BLaER1 (cell line): ENCODE results near the gene NMBR.
"Not testable (repeated sequence)": the region's sequence is repeated elsewhere in the genome, so short reads cannot be mapped to it uniquely, and the experiment has no call there.

ENCODE experiments used
- H3K27ac ChIP-seq: shearing (Covaris generic); formaldehyde crosslinking; 2 replicates; pipeline ENCODE4 v1.8.1; 2022
- H3K27me3 ChIP-seq: shearing (Covaris generic); formaldehyde crosslinking; 2 replicates; pipeline ENCODE4 v1.8.1; 2022
- H3K36me3 ChIP-seq: shearing (Covaris generic); formaldehyde crosslinking; 2 replicates; pipeline ENCODE4 v1.8.1; 2022
- H3K4me1 ChIP-seq: shearing (Covaris generic); formaldehyde crosslinking; 2 replicates; pipeline ENCODE4 v1.8.1; 2022
- H3K4me2 ChIP-seq: shearing (Covaris generic); formaldehyde crosslinking; 2 replicates; pipeline ENCODE4 v1.8.1; 2022
- H3K4me3 ChIP-seq: shearing (Covaris generic); formaldehyde crosslinking; 2 replicates; pipeline ENCODE4 v1.8.1; 2022
- H3K9ac ChIP-seq: shearing (Covaris generic); formaldehyde crosslinking; 2 replicates; pipeline ENCODE4 v1.8.1; 2022
- H3K9me3 ChIP-seq: shearing (Covaris generic); formaldehyde crosslinking; 2 replicates; pipeline ENCODE4 v1.8.1; 2022
- H4K20me1 ChIP-seq: shearing (Covaris generic); formaldehyde crosslinking; 2 replicates; pipeline ENCODE4 v1.8.1; 2022
- Cebpa-rat ChIP-seq: shearing (Covaris generic); IDR thresholded peaks from 2 replicates; pipeline ENCODE4 v1.8.1; 2022

NMBR gene

GRCh38 chr6:142035890-142036289, 111.0 kb downstream of the NMBR start:
- no peak overlapping the region for H3K4me3 ChIP-seq
- H3K4me2 ChIP-seq: no peak overlapping the region
- no peaks in the 10 kb centered on the region for H4K20me1 ChIP-seq
- no peak overlapping the region for H3K27ac ChIP-seq
- H3K9ac ChIP-seq: no peak overlapping the region
- no peaks in the 10 kb centered on the region for H3K27me3 ChIP-seq
- no peaks in the 10 kb centered on the region for H3K4me1 ChIP-seq
- no peak for TF ChIP-seq Cebpa-rat
- H3K9me3 ChIP-seq: no peaks in the 10 kb centered on the region
- no peaks in the 10 kb centered on the region for H3K36me3 ChIP-seq

GRCh38 chr6:142031035-142031434, 115.9 kb downstream of the NMBR start:
- Histone ChIP-seq H3K4me1 (no peaks in the 10 kb centered on the region), H3K9me3 (no peaks in the 10 kb centered on the region), H3K27ac (no peak overlapping the region), H3K9ac (no peak overlapping the region), H3K36me3 (no peaks in the 10 kb centered on the region), H3K4me3 (no peak overlapping the region), H4K20me1 (no peaks in the 10 kb centered on the region), H3K4me2 (no peak overlapping the region), H3K27me3 (no peaks in the 10 kb centered on the region)
- TF ChIP-seq Cebpa-rat: no peak

GRCh38 chr6:142030115-142030619, 116.8 kb downstream of the NMBR start:
- no peak overlapping the region for H3K9ac ChIP-seq
- no peak overlapping the region for H3K4me2 ChIP-seq
- H3K4me3 ChIP-seq: no peak overlapping the region

GRCh38 chr6:142028527-142028926, 118.4 kb downstream of the NMBR start:
- Histone ChIP-seq H3K27me3 (no peaks in the 10 kb centered on the region), H3K4me1 (no peaks in the 10 kb centered on the region), H3K27ac (no peak overlapping the region), H4K20me1 (no peaks in the 10 kb centered on the region), H3K9me3 (no peaks in the 10 kb centered on the region), H3K36me3 (no peaks in the 10 kb centered on the region), H3K4me3 (no peak overlapping the region), H3K4me2 (no peak overlapping the region), H3K9ac (no peak overlapping the region)
- TF ChIP-seq Cebpa-rat: no peak

More at GRCh38 chr6:142030115-142030619, 116.8 kb downstream of the NMBR start:
- no peaks in the 10 kb centered on the region for H3K27me3 ChIP-seq
- no peaks in the 10 kb centered on the region for H4K20me1 ChIP-seq
- no peaks in the 10 kb centered on the region for H3K9me3 ChIP-seq
- no peak for TF ChIP-seq Cebpa-rat
- H3K27ac ChIP-seq: no peak overlapping the region
- no peaks in the 10 kb centered on the region for H3K36me3 ChIP-seq
- no peaks in the 10 kb centered on the region for H3K4me1 ChIP-seq

GRCh38 chr6:142027804-142028203, 119.1 kb downstream of the NMBR start:
- not testable (repeated sequence) for H3K27me3 ChIP-seq, H3K4me1 ChIP-seq, H3K27ac ChIP-seq, H3K36me3 ChIP-seq, H3K4me2 ChIP-seq, H3K4me3 ChIP-seq, H3K9ac ChIP-seq, H3K9me3 ChIP-seq, H4K20me1 ChIP-seq

- Histone ChIP-seq H3K36me3 (no peaks in the 10 kb centered on the region), H3K4me3 (no peak overlapping the region), H3K4me2 (no peak overlapping the region), H3K27me3 (no peaks in the 10 kb centered on the region), H3K9ac (no peak overlapping the region), H3K27ac (no peak overlapping the region), H3K9me3 (no peaks in the 10 kb centered on the region), H3K4me1 (no peaks in the 10 kb centered on the region), H4K20me1 (no peaks in the 10 kb centered on the region)
- no peak for TF ChIP-seq Cebpa-rat
Observed at GRCh38 chr6:142027074-142027473, 119.8 kb downstream of the NMBR start.

GRCh38 chr6:142026471-142026870, 120.5 kb downstream of the NMBR start:
- Histone ChIP-seq H4K20me1 (no peaks in the 10 kb centered on the region), H3K9me3 (no peaks in the 10 kb centered on the region), H3K4me1 (no peaks in the 10 kb centered on the region), H3K9ac (no peak overlapping the region), H3K27ac (no peak overlapping the region), H3K4me2 (no peak overlapping the region), H3K27me3 (no peaks in the 10 kb centered on the region), H3K4me3 (no peak overlapping the region), H3K36me3 (no peaks in the 10 kb centered on the region)
- TF ChIP-seq Cebpa-rat: no peak
